WTC11 (cell line): Measurements from ENCODE around the gene TRIM13. TPM values are rescaled to one million over a fixed set of nuclear protein-coding genes. Genes with fewer than 3 reads are reported as not detected.

Experiments used
- ATAC-seq: fragments of 200-7000 bp; cut with Tn5 transposase; 2 replicates; pipeline ENCODE4 v1.10.0; 2021; ENCODE audit warnings: mild to moderate bottlenecking, moderate library complexity
- CTCF ChIA-PET: fragments of 300-600 bp; sonication (Branson Sonifier 250); formaldehyde crosslinking; loops from one replicate; lab custom pipeline; 2021; ENCODE audit warnings: antibody characterized with exemption; lab: Charles Lee
- POLR2A ChIA-PET: fragments of 350-600 bp; sonication (Branson Sonifier 250); formaldehyde crosslinking; loops from one replicate; lab custom pipeline; 2021; ENCODE audit warnings: antibody characterized with exemption; lab: Charles Lee
- DNase-seq: peaks from one replicate; pipeline ENCODE4 v3.0.0; 2021; ENCODE audit warnings: low spot score
- H3K27ac Mint-ChIP-seq: 2 replicates; pipeline ENCODE4 v1.8.0; 2021; ENCODE audit warnings: mixed read lengths
- H3K27me3 Mint-ChIP-seq: 2 replicates; pipeline ENCODE4 v1.8.0; 2021; ENCODE audit warnings: low read depth, mild to moderate bottlenecking, moderate library complexity, mixed read lengths
- H3K36me3 Mint-ChIP-seq: 2 replicates; pipeline ENCODE4 v1.8.0; 2021; ENCODE audit warnings: mixed read lengths
- H3K4me1 Mint-ChIP-seq: 2 replicates; pipeline ENCODE4 v1.8.0; 2022; ENCODE audit warnings: mixed read lengths
- H3K4me3 Mint-ChIP-seq: 2 replicates; pipeline ENCODE4 v1.8.0; 2021; ENCODE audit warnings: mild to moderate bottlenecking, moderate library complexity, mixed read lengths
- H3K9me3 Mint-ChIP-seq: 2 replicates; pipeline ENCODE4 v1.8.0; 2021; ENCODE audit warnings: mixed read lengths
- EMX1 ChIP-seq: fragments of 250-450 bp; sonication (Bioruptor Pico); IDR thresholded peaks from 2 replicates; pipeline ENCODE4 v1.8.0; 2021; ENCODE audit warnings: mild to moderate bottlenecking
- HMGA2 ChIP-seq: fragments of 250-450 bp; sonication (Bioruptor Pico); IDR thresholded peaks from 2 replicates; pipeline ENCODE4 v1.4.0; 2021; ENCODE audit warnings: mild to moderate bottlenecking, moderate library complexity
- MXD4 ChIP-seq: fragments of 250-450 bp; sonication (Bioruptor Pico); IDR thresholded peaks from 2 replicates; pipeline ENCODE4 v1.8.0; 2021; ENCODE audit warnings: mild to moderate bottlenecking, moderate library complexity, borderline replicate concordance
- RORB ChIP-seq: fragments of 250-450 bp; sonication (Bioruptor Pico); IDR thresholded peaks from 2 replicates; pipeline ENCODE4 v1.9.0; 2021; ENCODE audit warnings: mild to moderate bottlenecking
- TCF7 ChIP-seq: sonication (generic); formaldehyde crosslinking; IDR thresholded peaks from 2 replicates; pipeline ENCODE4 v1.8.0; 2022; ENCODE audit warnings: mild to moderate bottlenecking, low read depth, missing genetic modification reagents, moderate library complexity
- TEAD4 ChIP-seq: sonication (generic); formaldehyde crosslinking; IDR thresholded peaks from 2 replicates; pipeline ENCODE4 v1.8.0; 2022; ENCODE audit warnings: mild to moderate bottlenecking, missing genetic modification reagents
- ZBTB21 ChIP-seq: sonication (generic); formaldehyde crosslinking; IDR thresholded peaks from 2 replicates; pipeline ENCODE4 v1.8.1; 2023; ENCODE audit warnings: mild to moderate bottlenecking, missing genetic modification reagents, borderline replicate concordance
- ZNF138 ChIP-seq: sonication (generic); formaldehyde crosslinking; conservative IDR thresholded peaks from 2 replicates; pipeline ENCODE4 v1.8.1; 2022; ENCODE audit warnings: mild to moderate bottlenecking, moderate library complexity, missing genetic modification reagents
- ZNF219 ChIP-seq: sonication (generic); formaldehyde crosslinking; IDR thresholded peaks from 2 replicates; pipeline ENCODE4 v1.8.0; 2023; ENCODE audit warnings: missing genetic modification reagents, mild to moderate bottlenecking, borderline replicate concordance
- ZNF317 ChIP-seq: sonication (generic); formaldehyde crosslinking; IDR thresholded peaks from 2 replicates; pipeline ENCODE4 v1.8.1; 2023; ENCODE audit warnings: low read depth, mild to moderate bottlenecking, moderate library complexity, missing genetic modification reagents, borderline replicate concordance
- total RNA-seq: library from RNA; stranded (reverse); gene quantifications from 3 replicates; pipeline ENCODE4 v1.2.3, GENCODE V29; 2021
- TF ChIP-seq, protein P1 (sequence below): sonication (generic); formaldehyde crosslinking; IDR thresholded peaks from 2 replicates; pipeline ENCODE4 v1.8.0; 2022; ENCODE audit warnings: mild to moderate bottlenecking, missing genetic modification reagents
- TF ChIP-seq, protein P2 (sequence below): fragments of 250-450 bp; sonication (Bioruptor Pico); IDR thresholded peaks from 2 replicates; pipeline ENCODE4 v1.8.0; 2021; ENCODE audit warnings: mild to moderate bottlenecking
- TF ChIP-seq, protein P3 (sequence below): sonication (generic); formaldehyde crosslinking; IDR thresholded peaks from 2 replicates; pipeline ENCODE4 v1.8.1; 2023; ENCODE audit warnings: mild to moderate bottlenecking, moderate library complexity, missing genetic modification reagents
- TF ChIP-seq, protein P4 (sequence below): sonication (generic); formaldehyde crosslinking; IDR thresholded peaks from 2 replicates; pipeline ENCODE4 v1.8.1; 2022; ENCODE audit warnings: low read depth, missing genetic modification reagents, borderline replicate concordance
- TF ChIP-seq, protein P5 (sequence below): sonication (generic); formaldehyde crosslinking; IDR thresholded peaks from 2 replicates; pipeline ENCODE4 v1.8.0; 2022; ENCODE audit warnings: missing genetic modification reagents
- TF ChIP-seq, protein P6 (sequence below): fragments of 250-450 bp; sonication (Bioruptor Pico); IDR thresholded peaks from 2 replicates; pipeline ENCODE4 v1.9.0; 2021; ENCODE audit warnings: moderate library complexity, mild to moderate bottlenecking, inconsistent platforms, borderline replicate concordance
- TF ChIP-seq, protein P7 (sequence below): sonication (generic); formaldehyde crosslinking; IDR thresholded peaks from 2 replicates; pipeline ENCODE4 v1.8.1; 2023; ENCODE audit warnings: mild to moderate bottlenecking, missing genetic modification reagents, moderate library complexity
- TF ChIP-seq, protein P8 (sequence below): fragments of 250-450 bp; sonication (Bioruptor Pico); conservative IDR thresholded peaks from 2 replicates; pipeline ENCODE4 v1.9.0; 2021; ENCODE audit warnings: mild to moderate bottlenecking
- TF ChIP-seq, protein P9 (sequence below): fragments of 200-600 bp; IDR thresholded peaks from 2 replicates; pipeline ENCODE4 v1.8.0; 2022; ENCODE audit warnings: antibody characterized with exemption

TRIM13 gene
- total RNA-seq, 1 experiment from 2014 or later = 27.5 TPM

DNA sequence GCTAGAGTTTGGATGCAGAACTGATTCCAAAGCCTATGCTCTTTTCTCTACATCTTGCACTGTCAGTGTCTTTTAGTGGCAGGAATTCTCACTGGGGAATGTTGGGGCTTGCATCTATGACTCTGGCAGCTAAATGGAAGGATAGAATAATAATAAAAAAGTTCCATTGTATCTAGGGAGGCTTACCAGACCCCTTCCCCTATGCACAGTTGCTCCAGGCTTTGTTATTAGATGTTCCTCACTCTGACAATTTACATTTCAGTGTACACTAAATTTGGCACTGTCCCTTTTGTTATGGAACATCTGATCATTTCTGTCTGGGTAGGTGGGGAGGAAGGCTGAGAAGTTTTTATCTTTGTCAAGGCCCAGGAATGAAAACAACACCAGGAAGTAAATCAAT, 3.7 kb upstream of the TRIM13 start:
- H3K4me1 Mint-ChIP-seq = peaks cover 18% of the 10 kb centered on the region
- H3K4me3 Mint-ChIP-seq = no peak overlapping the region
- ATAC-seq = no peak
- H3K9me3 Mint-ChIP-seq = no peaks in the 10 kb centered on the region
- H3K27ac Mint-ChIP-seq = no peak overlapping the region
- TF ChIP-seq MXD4 (CRISPR knock-in tag) (no peak), ZBTB21 (no peak), ZNF138 (CRISPR knock-in tag) (no peak), HMGA2 (CRISPR knock-in tag) (no peak), TEAD4 (CRISPR knock-in tag) (no peak), EMX1 (no peak), TCF7 (CRISPR knock-in tag) (no peak)
- TF ChIP-seq, protein P1, sequence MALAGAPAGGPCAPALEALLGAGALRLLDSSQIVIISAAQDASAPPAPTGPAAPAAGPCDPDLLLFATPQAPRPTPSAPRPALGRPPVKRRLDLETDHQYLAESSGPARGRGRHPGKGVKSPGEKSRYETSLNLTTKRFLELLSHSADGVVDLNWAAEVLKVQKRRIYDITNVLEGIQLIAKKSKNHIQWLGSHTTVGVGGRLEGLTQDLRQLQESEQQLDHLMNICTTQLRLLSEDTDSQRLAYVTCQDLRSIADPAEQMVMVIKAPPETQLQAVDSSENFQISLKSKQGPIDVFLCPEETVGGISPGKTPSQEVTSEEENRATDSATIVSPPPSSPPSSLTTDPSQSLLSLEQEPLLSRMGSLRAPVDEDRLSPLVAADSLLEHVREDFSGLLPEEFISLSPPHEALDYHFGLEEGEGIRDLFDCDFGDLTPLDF (CRISPR knock-in tag) = no peak
- TF ChIP-seq, protein P2, sequence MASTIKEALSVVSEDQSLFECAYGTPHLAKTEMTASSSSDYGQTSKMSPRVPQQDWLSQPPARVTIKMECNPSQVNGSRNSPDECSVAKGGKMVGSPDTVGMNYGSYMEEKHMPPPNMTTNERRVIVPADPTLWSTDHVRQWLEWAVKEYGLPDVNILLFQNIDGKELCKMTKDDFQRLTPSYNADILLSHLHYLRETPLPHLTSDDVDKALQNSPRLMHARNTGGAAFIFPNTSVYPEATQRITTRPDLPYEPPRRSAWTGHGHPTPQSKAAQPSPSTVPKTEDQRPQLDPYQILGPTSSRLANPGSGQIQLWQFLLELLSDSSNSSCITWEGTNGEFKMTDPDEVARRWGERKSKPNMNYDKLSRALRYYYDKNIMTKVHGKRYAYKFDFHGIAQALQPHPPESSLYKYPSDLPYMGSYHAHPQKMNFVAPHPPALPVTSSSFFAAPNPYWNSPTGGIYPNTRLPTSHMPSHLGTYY (CRISPR knock-in tag) = no peak
- TF ChIP-seq, protein P3, sequence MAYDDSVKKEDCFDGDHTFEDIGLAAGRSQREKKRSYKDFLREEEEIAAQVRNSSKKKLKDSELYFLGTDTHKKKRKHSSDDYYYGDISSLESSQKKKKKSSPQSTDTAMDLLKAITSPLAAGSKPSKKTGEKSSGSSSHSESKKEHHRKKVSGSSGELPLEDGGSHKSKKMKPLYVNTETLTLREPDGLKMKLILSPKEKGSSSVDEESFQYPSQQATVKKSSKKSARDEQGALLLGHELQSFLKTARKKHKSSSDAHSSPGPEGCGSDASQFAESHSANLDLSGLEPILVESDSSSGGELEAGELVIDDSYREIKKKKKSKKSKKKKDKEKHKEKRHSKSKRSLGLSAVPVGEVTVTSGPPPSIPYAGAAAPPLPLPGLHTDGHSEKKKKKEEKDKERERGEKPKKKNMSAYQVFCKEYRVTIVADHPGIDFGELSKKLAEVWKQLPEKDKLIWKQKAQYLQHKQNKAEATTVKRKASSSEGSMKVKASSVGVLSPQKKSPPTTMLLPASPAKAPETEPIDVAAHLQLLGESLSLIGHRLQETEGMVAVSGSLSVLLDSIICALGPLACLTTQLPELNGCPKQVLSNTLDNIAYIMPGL (CRISPR knock-in tag) = no peak
- TF ChIP-seq, protein P4, sequence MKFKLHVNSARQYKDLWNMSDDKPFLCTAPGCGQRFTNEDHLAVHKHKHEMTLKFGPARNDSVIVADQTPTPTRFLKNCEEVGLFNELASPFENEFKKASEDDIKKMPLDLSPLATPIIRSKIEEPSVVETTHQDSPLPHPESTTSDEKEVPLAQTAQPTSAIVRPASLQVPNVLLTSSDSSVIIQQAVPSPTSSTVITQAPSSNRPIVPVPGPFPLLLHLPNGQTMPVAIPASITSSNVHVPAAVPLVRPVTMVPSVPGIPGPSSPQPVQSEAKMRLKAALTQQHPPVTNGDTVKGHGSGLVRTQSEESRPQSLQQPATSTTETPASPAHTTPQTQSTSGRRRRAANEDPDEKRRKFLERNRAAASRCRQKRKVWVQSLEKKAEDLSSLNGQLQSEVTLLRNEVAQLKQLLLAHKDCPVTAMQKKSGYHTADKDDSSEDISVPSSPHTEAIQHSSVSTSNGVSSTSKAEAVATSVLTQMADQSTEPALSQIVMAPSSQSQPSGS (CRISPR knock-in tag) = no peak
- ChIA-PET CTCF (interaction anchor here (1.7 kb wide), 1 partner anchor 17 kb away, joined by 6 read pairs; no protein-coding TSS in a partner anchor), POLR2A (no interaction called here)
- no peak for DNase-seq
- no peaks in the 10 kb centered on the region for H3K27me3 Mint-ChIP-seq
- no peaks in the 10 kb centered on the region for H3K36me3 Mint-ChIP-seq

DNA sequence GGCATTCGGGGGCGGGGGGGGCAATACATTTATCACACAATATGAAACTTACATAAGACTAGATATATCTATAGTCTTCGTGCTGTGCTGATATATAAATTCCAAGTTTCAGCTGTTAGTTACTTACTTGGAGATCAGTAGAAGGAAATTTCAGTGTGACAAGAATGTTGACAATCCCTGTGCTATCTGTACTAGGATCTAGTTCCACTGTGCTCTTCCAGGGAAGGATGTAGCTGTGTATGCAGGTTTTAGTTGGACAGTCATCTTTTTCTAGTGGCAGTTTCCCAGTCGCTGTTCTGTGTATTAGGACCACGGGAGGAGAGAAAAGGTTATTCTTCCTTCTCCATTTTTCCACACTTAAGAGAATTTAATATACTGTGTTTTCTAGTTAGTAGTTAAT, 3.2 kb upstream of the TRIM13 start:
- no peaks in the 10 kb centered on the region for H3K36me3 Mint-ChIP-seq
- no peak for DNase-seq
- H3K4me3 Mint-ChIP-seq = no peak overlapping the region
- no peaks in the 10 kb centered on the region for H3K9me3 Mint-ChIP-seq
- peaks cover 22% of the 10 kb centered on the region for H3K4me1 Mint-ChIP-seq
- ChIA-PET CTCF (interaction anchor here (1.7 kb wide), 1 partner anchor 17 kb away, joined by 6 read pairs; no protein-coding TSS in a partner anchor), POLR2A (no interaction called here)
- no peak for ATAC-seq
- no peak overlapping the region for H3K27ac Mint-ChIP-seq
- H3K27me3 Mint-ChIP-seq = no peaks in the 10 kb centered on the region
- TF ChIP-seq, protein P5, sequence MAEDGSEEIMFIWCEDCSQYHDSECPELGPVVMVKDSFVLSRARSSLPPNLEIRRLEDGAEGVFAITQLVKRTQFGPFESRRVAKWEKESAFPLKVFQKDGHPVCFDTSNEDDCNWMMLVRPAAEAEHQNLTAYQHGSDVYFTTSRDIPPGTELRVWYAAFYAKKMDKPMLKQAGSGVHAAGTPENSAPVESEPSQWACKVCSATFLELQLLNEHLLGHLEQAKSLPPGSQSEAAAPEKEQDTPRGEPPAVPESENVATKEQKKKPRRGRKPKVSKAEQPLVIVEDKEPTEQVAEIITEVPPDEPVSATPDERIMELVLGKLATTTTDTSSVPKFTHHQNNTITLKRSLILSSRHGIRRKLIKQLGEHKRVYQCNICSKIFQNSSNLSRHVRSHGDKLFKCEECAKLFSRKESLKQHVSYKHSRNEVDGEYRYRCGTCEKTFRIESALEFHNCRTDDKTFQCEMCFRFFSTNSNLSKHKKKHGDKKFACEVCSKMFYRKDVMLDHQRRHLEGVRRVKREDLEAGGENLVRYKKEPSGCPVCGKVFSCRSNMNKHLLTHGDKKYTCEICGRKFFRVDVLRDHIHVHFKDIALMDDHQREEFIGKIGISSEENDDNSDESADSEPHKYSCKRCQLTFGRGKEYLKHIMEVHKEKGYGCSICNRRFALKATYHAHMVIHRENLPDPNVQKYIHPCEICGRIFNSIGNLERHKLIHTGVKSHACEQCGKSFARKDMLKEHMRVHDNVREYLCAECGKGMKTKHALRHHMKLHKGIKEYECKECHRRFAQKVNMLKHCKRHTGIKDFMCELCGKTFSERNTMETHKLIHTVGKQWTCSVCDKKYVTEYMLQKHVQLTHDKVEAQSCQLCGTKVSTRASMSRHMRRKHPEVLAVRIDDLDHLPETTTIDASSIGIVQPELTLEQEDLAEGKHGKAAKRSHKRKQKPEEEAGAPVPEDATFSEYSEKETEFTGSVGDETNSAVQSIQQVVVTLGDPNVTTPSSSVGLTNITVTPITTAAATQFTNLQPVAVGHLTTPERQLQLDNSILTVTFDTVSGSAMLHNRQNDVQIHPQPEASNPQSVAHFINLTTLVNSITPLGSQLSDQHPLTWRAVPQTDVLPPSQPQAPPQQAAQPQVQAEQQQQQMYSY (CRISPR knock-in tag) = no peak
- TF ChIP-seq ZNF317 (no peak), RORB (CRISPR knock-in tag) (no peak), ZNF219 (no peak), EMX1 (no peak)
- TF ChIP-seq, protein P6, sequence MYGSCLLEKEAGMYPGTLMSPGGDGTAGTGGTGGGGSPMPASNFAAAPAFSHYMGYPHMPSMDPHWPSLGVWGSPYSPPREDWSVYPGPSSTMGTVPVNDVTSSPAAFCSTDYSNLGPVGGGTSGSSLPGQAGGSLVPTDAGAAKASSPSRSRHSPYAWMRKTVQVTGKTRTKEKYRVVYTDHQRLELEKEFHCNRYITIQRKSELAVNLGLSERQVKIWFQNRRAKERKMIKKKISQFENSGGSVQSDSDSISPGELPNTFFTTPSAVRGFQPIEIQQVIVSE (CRISPR knock-in tag) = no peak
- TF ChIP-seq, protein P7, sequence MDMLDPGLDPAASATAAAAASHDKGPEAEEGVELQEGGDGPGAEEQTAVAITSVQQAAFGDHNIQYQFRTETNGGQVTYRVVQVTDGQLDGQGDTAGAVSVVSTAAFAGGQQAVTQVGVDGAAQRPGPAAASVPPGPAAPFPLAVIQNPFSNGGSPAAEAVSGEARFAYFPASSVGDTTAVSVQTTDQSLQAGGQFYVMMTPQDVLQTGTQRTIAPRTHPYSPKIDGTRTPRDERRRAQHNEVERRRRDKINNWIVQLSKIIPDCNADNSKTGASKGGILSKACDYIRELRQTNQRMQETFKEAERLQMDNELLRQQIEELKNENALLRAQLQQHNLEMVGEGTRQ (CRISPR knock-in tag) = no peak
- TF ChIP-seq, protein P8, sequence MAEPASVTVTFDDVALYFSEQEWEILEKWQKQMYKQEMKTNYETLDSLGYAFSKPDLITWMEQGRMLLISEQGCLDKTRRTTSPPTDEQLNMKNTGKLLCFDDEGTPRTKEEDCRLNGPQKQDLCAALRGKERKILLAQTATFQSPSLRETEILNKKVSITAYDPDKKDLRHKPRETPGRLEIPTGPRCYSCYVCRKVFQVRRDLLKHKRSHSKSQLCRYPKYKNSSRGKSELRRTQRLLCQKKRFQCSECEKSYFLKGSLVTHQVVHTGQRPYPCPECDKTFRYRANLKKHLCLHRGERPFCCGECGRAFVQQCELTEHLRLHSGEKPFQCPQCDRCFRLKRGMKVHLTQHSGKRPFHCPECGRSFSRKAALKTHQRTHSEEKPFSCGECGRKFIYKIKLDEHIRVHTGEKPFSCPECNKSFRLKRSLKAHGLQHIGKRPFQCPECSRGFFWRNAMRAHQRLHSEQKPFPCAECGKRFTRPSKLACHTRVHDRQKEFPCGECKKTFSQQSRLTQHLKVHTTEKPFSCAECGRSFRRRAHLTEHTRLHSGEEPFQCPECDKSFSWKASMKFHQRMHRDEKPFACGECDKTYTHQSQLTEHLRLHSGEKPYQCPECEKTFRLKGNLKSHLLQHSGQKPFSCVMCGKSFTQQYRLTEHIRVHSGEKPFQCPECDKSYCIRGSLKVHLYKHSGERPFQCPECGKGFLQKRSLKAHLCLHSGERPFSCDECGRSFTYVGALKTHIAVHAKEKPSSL (CRISPR knock-in tag) = no peak
- TF ChIP-seq, protein P9, sequence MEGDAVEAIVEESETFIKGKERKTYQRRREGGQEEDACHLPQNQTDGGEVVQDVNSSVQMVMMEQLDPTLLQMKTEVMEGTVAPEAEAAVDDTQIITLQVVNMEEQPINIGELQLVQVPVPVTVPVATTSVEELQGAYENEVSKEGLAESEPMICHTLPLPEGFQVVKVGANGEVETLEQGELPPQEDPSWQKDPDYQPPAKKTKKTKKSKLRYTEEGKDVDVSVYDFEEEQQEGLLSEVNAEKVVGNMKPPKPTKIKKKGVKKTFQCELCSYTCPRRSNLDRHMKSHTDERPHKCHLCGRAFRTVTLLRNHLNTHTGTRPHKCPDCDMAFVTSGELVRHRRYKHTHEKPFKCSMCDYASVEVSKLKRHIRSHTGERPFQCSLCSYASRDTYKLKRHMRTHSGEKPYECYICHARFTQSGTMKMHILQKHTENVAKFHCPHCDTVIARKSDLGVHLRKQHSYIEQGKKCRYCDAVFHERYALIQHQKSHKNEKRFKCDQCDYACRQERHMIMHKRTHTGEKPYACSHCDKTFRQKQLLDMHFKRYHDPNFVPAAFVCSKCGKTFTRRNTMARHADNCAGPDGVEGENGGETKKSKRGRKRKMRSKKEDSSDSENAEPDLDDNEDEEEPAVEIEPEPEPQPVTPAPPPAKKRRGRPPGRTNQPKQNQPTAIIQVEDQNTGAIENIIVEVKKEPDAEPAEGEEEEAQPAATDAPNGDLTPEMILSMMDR = no peak
